ENCODE data around the gene PDPK1. TPM values are rescaled to one million over a fixed set of nuclear protein-coding genes. Genes with fewer than 3 reads are reported as not detected.

Gene PDPK1
- total and polyA plus RNA-seq, 2 experiments from 2014 or later = 27.1 to 29.8 TPM

DNA sequence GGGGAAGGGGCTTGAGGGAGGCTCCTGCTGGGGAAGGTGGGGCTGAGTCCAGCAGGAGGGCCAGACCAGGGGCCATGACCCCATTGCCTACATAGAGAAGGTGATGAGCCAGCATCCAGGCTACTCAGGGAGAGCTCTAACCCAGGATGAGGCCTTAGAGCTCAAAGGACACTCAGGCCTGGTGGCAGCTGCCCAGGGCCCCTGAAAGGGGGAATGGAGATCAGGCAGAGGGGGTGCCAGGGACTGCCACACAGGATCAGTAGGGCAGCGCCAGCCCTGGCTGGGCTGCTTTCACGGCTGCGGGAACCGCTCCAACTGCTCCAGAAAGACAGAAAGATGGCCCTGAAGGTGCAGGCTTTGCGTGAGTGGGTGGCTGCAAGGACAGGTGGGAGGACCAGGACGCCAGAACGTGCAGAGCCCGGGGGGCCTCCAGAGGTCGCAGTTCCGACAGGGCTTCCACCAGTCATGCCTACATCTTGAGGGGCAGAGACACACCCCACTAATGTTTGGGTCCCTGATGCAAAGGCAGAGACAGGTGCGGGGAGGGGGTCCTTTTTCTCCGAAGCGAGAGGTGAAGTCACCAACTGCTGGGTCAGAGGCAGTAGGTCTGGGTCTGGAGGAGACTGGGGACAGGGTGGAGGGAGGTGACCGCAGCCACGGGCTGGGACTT, 25.0 kb upstream of the PDPK1 start:
- Histone ChIP-seq H3K4me2 (peak overlapping the region; percentile 98), H3K9me3 (ENCODE audit: low read depth) (no peaks in the 10 kb centered on the region), H3K4me1 (ENCODE audit: insufficient read depth) (peaks cover 29% of the 10 kb centered on the region), H3K27me3 (no peaks in the 10 kb centered on the region), H3K9me2 (replicated peaks; ENCODE audit: insufficient read depth) (no peaks in the 10 kb centered on the region), H2AFZ (peak overlapping the region; percentile 71), H3K36me3 (replicated peaks; ENCODE audit: insufficient read depth, low read depth) (no peaks in the 10 kb centered on the region), H3K79me2 (peaks cover 41% of the 10 kb centered on the region), H3K27ac (peak overlapping the region; percentile 100), H4K20me1 (ENCODE audit: insufficient read depth, poor library complexity, severe bottlenecking) (peaks cover 36% of the 10 kb centered on the region), H3K4me3 (no peak overlapping the region)
- DNase-seq (ENCODE audit: low spot score) = no peak
- 41% methylated on average over 15 of the region's 15 CpGs for WGBS (ENCODE audit: low lambda C conversion rate, missing lambda C conversion rate)
- TF ChIP-seq EZH2 (IDR thresholded peaks at IDR 0.05; ENCODE audit: borderline replicate concordance) (no peak), EZH2phosphoT487 (IDR thresholded peaks at IDR 0.05; ENCODE audit: low read depth, severe bottlenecking, unreplicated experiment) (no peak)
- TF ChIP-seq, protein P1, sequence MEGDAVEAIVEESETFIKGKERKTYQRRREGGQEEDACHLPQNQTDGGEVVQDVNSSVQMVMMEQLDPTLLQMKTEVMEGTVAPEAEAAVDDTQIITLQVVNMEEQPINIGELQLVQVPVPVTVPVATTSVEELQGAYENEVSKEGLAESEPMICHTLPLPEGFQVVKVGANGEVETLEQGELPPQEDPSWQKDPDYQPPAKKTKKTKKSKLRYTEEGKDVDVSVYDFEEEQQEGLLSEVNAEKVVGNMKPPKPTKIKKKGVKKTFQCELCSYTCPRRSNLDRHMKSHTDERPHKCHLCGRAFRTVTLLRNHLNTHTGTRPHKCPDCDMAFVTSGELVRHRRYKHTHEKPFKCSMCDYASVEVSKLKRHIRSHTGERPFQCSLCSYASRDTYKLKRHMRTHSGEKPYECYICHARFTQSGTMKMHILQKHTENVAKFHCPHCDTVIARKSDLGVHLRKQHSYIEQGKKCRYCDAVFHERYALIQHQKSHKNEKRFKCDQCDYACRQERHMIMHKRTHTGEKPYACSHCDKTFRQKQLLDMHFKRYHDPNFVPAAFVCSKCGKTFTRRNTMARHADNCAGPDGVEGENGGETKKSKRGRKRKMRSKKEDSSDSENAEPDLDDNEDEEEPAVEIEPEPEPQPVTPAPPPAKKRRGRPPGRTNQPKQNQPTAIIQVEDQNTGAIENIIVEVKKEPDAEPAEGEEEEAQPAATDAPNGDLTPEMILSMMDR (IDR thresholded peaks at IDR 0.05; ENCODE audit: poor library complexity) = no peak

DNA sequence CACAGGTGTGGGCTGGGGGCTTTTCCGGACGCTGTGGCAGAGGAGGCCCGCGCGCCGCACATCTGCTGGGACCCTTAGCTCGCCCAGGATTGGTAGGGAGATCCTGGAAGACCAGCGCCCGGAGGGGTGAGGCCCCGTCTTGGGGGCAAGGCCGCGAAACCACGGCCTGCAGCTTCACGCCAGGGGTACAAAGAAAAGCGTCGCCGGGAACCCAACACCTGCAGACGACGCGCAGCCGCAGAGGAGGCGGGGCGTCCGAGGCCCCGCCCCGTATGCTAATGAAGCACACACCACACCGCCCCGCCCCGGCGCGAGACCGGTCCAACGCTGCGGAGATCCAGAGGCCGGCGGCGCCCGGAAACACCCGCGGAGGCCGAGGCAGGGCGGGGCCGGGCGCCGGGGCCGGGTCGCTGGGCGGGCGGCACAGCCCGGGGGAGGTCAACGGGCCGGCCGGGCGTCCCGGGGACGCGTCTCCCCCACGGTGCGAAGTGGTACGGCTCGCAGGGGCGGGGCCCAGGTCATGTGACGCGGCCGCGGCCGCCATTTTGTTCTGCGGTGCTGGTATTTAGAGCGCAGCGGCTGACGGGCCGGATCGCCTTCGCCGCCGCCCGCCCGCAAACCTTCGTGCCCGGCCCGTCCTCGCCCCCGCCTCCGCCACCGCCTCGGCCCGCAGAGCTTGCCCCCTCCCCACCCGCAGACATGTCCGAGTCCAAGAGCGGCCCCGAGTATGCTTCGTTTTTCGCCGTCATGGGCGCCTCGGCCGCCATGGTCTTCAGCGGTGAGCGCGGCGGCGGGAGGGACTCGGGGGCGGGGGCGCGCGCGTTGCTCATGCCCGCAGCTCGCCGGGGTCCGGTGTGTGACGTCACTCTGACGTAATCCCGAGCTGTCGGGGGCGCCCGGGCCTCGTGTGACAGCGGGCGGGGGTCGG, 24.2 kb upstream of the PDPK1 start, which contains the start of gene ATP6V0C:
ATP6V0C (plus strand) TSS at position 548 of the 928 bp plus-strand sequence; CDS start at position 700, 152 bp downstream.
- no peaks in the 10 kb centered on the region for H3K36me3 ChIP-seq (replicated peaks; ENCODE audit: insufficient read depth, low read depth)
- peaks cover 29% of the 10 kb centered on the region for H3K4me1 ChIP-seq (ENCODE audit: insufficient read depth)
- H2AFZ ChIP-seq = peak within 1 kb of the TSS; percentile 71

DNA sequence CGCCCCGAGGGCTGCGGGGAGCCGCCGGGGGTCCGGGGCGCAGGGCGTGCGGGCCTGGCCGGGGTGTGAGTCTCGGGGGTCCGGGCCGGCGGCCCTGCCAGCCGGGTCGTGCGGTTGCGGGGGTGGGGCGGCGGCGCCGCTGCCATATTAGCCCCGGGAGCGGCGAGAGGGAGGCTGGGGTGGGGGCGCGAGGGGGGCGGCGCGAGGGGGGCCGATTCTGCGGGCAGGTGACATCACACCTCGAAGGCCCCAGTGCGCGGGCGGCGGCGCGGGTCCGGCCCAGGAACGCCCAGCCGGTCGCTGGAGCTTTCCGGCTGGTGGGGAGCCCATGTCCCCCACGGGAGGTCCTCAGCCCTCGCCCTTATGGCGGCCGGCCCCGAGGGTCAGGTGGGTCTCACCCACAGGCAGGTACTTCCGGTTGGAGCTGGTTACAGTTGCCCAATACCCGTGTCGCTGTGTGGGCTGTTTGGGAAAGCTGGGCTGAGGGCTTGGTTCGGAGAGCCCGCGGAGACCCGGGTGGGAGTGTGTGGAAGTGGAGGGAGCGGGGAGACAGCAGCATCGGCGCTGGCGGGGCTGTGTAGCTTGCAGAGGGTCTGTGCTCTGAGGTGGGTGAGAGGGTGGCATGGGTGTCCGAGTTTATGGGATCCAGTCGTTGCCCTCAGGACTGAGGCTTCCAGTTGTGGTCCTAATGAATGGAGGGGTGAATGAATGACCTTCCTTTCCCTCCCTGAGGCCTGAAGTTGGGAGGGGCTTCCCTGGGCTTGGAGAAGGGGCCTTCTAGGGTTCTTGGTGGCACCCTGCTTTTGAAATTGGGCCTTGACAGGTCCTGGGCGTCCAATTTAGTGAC, 23.3 kb upstream of the PDPK1 start:
- no peaks in the 10 kb centered on the region for H3K36me3 ChIP-seq (replicated peaks; ENCODE audit: insufficient read depth, low read depth)
- peaks cover 58% of the 10 kb centered on the region for H3K79me2 ChIP-seq
- H3K27ac ChIP-seq = peak overlapping the region; percentile 100
- H2AFZ ChIP-seq = no peak overlapping the region
- H3K4me1 ChIP-seq (ENCODE audit: insufficient read depth) = peaks cover 32% of the 10 kb centered on the region
- no peaks in the 10 kb centered on the region for H3K27me3 ChIP-seq
- DNase-seq (ENCODE audit: low spot score) = peak; percentile 64
- no peaks in the 10 kb centered on the region for H3K9me3 ChIP-seq (ENCODE audit: low read depth)
- no peaks in the 10 kb centered on the region for H3K9me2 ChIP-seq (replicated peaks; ENCODE audit: insufficient read depth)
- peak overlapping the region; percentile 99 for H3K4me3 ChIP-seq
- peaks cover 53% of the 10 kb centered on the region for H4K20me1 ChIP-seq (ENCODE audit: insufficient read depth, poor library complexity, severe bottlenecking)
- TF ChIP-seq EZH2phosphoT487 (IDR thresholded peaks at IDR 0.05; ENCODE audit: low read depth, severe bottlenecking, unreplicated experiment) (no peak), EZH2 (IDR thresholded peaks at IDR 0.05; ENCODE audit: borderline replicate concordance) (no peak)
- TF ChIP-seq, protein P1 (IDR thresholded peaks at IDR 0.05; ENCODE audit: poor library complexity) = no peak
- H3K4me2 ChIP-seq = peak overlapping the region; percentile 98
- 5% methylated on average over 18 of the region's 63 CpGs for WGBS (ENCODE audit: low lambda C conversion rate, missing lambda C conversion rate)

More for the DNA sequence above, 24.2 kb upstream of the PDPK1 start, which contains the start of gene ATP6V0C:
- H3K9me3 ChIP-seq (ENCODE audit: low read depth) = no peaks in the 10 kb centered on the region
- peak within 1 kb of the TSS; percentile 99 for H3K4me3 ChIP-seq
- TF ChIP-seq EZH2 (IDR thresholded peaks at IDR 0.05; ENCODE audit: borderline replicate concordance) = no peak
- no peak for TF ChIP-seq EZH2phosphoT487 (IDR thresholded peaks at IDR 0.05; ENCODE audit: low read depth, severe bottlenecking, unreplicated experiment)
- TF ChIP-seq, protein P1 (IDR thresholded peaks at IDR 0.05; ENCODE audit: poor library complexity) = no peak
- H3K9me2 ChIP-seq (replicated peaks; ENCODE audit: insufficient read depth) = no peaks in the 10 kb centered on the region
- peak within 1 kb of the TSS; percentile 100 for H3K27ac ChIP-seq
- H3K27me3 ChIP-seq = no peaks in the 10 kb centered on the region
- under 1% methylated on average over 37 of the region's 122 CpGs for WGBS (ENCODE audit: low lambda C conversion rate, missing lambda C conversion rate)
- peaks cover 49% of the 10 kb centered on the region for H3K79me2 ChIP-seq
- peak; percentile 98 for DNase-seq (ENCODE audit: low spot score)
- H4K20me1 ChIP-seq (ENCODE audit: insufficient read depth, poor library complexity, severe bottlenecking) = peaks cover 44% of the 10 kb centered on the region
- peak within 1 kb of the TSS; percentile 98 for H3K4me2 ChIP-seq
